ENCODE data around the gene TEAD3. TPM values are rescaled to one million over a fixed set of nuclear protein-coding genes. Genes with fewer than 3 reads are reported as not detected.

The TEAD3 gene
- total RNA-seq, 4 donors from 2014 or later, result 58.3 to 122 (median 72.5) TPM

- TF ChIP-seq POLR2AphosphoS5 (IDR thresholded peaks at IDR 0.05) (no peak), EP300 (IDR thresholded peaks at IDR 0.05) (no peak), POLR2A (IDR thresholded peaks at IDR 0.05) (no peak)
- TF ChIP-seq, protein P1, sequence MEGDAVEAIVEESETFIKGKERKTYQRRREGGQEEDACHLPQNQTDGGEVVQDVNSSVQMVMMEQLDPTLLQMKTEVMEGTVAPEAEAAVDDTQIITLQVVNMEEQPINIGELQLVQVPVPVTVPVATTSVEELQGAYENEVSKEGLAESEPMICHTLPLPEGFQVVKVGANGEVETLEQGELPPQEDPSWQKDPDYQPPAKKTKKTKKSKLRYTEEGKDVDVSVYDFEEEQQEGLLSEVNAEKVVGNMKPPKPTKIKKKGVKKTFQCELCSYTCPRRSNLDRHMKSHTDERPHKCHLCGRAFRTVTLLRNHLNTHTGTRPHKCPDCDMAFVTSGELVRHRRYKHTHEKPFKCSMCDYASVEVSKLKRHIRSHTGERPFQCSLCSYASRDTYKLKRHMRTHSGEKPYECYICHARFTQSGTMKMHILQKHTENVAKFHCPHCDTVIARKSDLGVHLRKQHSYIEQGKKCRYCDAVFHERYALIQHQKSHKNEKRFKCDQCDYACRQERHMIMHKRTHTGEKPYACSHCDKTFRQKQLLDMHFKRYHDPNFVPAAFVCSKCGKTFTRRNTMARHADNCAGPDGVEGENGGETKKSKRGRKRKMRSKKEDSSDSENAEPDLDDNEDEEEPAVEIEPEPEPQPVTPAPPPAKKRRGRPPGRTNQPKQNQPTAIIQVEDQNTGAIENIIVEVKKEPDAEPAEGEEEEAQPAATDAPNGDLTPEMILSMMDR (IDR thresholded peaks at IDR 0.05), result no peak
- H3K4me3 ChIP-seq, result no peak overlapping the region
- 59 to 60% methylated on average over 5 to 8 of the region's 8 CpGs for WGBS, 2 donors (ENCODE audit: low coverage in 1 of 2)
- ATAC-seq, result no peak
- peak overlapping the region in 3 of 4 donors; percentile 64 to 100 (median 99) for H3K27ac ChIP-seq
- H3K9me3 ChIP-seq, result no peaks in the 10 kb centered on the region
- peaks cover 0 to 80% of the 10 kb centered on the region in 2 donors for H3K36me3 ChIP-seq
- H3K27me3 ChIP-seq, result no peaks in the 10 kb centered on the region
- H3K4me1 ChIP-seq, result peaks cover 3 to 55% (median 12%) of the 10 kb centered on the region in 3 donors
Measured at GRCh38 chr6:35481226-35481625, 15.7 kb downstream of the TEAD3 start.

- Histone ChIP-seq H3K27me3 (no peaks in the 10 kb centered on the region), H3K4me1 (peaks cover 0 to 45% (median 1%) of the 10 kb centered on the region in 3 donors), H3K9me3 (no peaks in the 10 kb centered on the region), H3K36me3 (peaks cover 0 to 90% of the 10 kb centered on the region in 2 donors), H3K4me3 (no peak overlapping the region), H3K27ac (peak overlapping the region in 3 of 4 donors; percentile 46 to 99 (median 64))
- ATAC-seq, result no peak
- 89 to 93% methylated on average over 6 to 8 of the region's 12 CpGs for WGBS, 2 donors (ENCODE audit: low coverage in 1 of 2)
- TF ChIP-seq POLR2AphosphoS5 (IDR thresholded peaks at IDR 0.05) (no peak), POLR2A (IDR thresholded peaks at IDR 0.05) (no peak), EP300 (IDR thresholded peaks at IDR 0.05) (no peak)
- TF ChIP-seq, protein P1 (IDR thresholded peaks at IDR 0.05), result no peak
Measured at GRCh38 chr6:35480176-35480575, 16.7 kb downstream of the TEAD3 start.

DNA sequence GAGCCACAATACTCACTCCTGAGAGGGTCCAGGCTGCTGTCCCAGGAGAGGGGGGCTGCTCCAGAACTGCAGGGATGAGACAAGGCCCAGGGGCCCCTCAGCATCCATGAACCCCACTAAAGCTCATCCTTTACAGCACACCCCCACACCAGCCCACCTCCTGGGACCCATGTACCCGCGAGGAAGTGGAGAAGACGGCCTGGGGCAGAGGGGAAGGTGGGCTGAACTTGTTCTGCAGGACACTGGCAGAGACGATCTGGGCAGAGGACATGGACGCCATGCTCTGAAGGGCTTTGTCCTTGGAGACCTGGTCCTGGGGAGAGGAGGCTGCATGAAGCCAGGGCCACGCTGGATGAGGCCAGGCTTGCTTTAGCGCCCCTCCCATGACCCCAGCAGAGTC, 18.6 kb downstream of the TEAD3 start:
- no peak for ATAC-seq
- no peaks in the 10 kb centered on the region for H3K27me3 ChIP-seq
- peaks cover 0 to 43% (median 0%) of the 10 kb centered on the region in 3 donors for H3K4me1 ChIP-seq
- no peak overlapping the region for H3K4me3 ChIP-seq
- no peaks in the 10 kb centered on the region for H3K9me3 ChIP-seq
- TF ChIP-seq EP300 (IDR thresholded peaks at IDR 0.05) (no peak), POLR2A (IDR thresholded peaks at IDR 0.05) (no peak), POLR2AphosphoS5 (IDR thresholded peaks at IDR 0.05) (peak; percentile 2)
- peak overlapping the region in 1 of 4 donors; percentile 29 for H3K27ac ChIP-seq
- WGBS, 2 donors (ENCODE audit: low coverage in 1 of 2), result 84% methylated on average over 6 of the region's 7 CpGs; no CpG with 5 or more reads in 1 of the 2 donors
- H3K36me3 ChIP-seq, result peaks cover 0 to 92% of the 10 kb centered on the region in 2 donors

- Histone ChIP-seq H3K27me3 (no peaks in the 10 kb centered on the region), H3K4me1 (peaks cover 0 to 43% (median 0%) of the 10 kb centered on the region in 3 donors), H3K36me3 (peaks cover 0 to 92% of the 10 kb centered on the region in 2 donors), H3K9me3 (no peaks in the 10 kb centered on the region), H3K27ac (peak overlapping the region in 1 of 4 donors; percentile 29), H3K4me3 (no peak overlapping the region)
- no peak for TF ChIP-seq POLR2AphosphoS5 (IDR thresholded peaks at IDR 0.05)
- TF ChIP-seq POLR2A (IDR thresholded peaks at IDR 0.05), result no peak
- TF ChIP-seq EP300 (IDR thresholded peaks at IDR 0.05), result no peak
- TF ChIP-seq, protein P1 (IDR thresholded peaks at IDR 0.05), result no peak
- no peak for ATAC-seq
- WGBS, 2 donors (ENCODE audit: low coverage in 1 of 2), result 93 to 95% methylated on average over 4 of the region's 5 CpGs
Measured at GRCh38 chr6:35477551-35478179, 19.2 kb downstream of the TEAD3 start.

DNA sequence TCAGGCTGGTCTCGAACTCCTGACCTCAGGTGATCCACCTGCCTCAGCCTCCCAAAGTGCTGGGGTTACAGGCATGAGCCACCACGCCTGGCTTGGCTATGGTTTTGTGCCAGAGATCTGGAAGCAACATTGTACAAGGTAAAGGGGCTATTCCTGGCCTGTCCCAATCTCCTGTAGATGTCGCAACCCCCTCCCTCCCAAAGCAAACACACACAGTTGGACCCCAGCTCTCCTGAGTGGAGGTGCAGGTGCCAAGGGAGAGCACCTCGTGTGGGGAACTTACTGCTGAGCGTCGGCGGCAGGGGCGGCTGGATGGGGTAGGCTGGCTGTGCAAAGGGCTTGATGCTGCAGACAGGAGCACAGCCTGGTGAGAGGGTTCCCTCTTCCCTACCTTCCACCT, 19.9 kb downstream of the TEAD3 start:
- no peaks in the 10 kb centered on the region for H3K9me3 ChIP-seq
- TF ChIP-seq EP300 (IDR thresholded peaks at IDR 0.05), result no peak
- no peak for TF ChIP-seq POLR2A (IDR thresholded peaks at IDR 0.05)
- no peak for TF ChIP-seq POLR2AphosphoS5 (IDR thresholded peaks at IDR 0.05)
- TF ChIP-seq, protein P1 (IDR thresholded peaks at IDR 0.05), result no peak
- H3K27me3 ChIP-seq, result no peaks in the 10 kb centered on the region
- WGBS, 2 donors (ENCODE audit: low coverage in 1 of 2), result no CpG with 5 or more reads among the region's 8 CpGs
- H3K4me1 ChIP-seq, result peaks cover 0 to 45% (median 0%) of the 10 kb centered on the region in 3 donors
- H3K27ac ChIP-seq, result no peak overlapping the region
- H3K4me3 ChIP-seq, result no peak overlapping the region
- H3K36me3 ChIP-seq, result peaks cover 0 to 94% of the 10 kb centered on the region in 2 donors
- no peak for ATAC-seq
